Bronchial epithelial cell (primary cell): ENCODE data around the gene KLK13. TPM values are rescaled to one million over a fixed set of nuclear protein-coding genes. Genes with fewer than 3 reads are reported as not detected.

ENCODE experiments used
- DNase-seq: peaks from one replicate; pipeline ENCODE4 v3.0.0-alpha.2; 2010; ENCODE audit warnings: low read depth
- FAIRE-seq: peaks from 2 replicates; lab custom pipeline; 2011; peaks lifted over from hg19 to GRCh38; lab: Jason Lieb, UNC
- H3K27me3 ChIP-seq: 2 replicates; pipeline ENCODE4 v1.5.1; 2011; ENCODE audit warnings: low read length; ENCODE audit not compliant: control insufficient read depth, insufficient read depth
- H3K36me3 ChIP-seq: 2 replicates; pipeline ENCODE4 v1.5.1; 2011; ENCODE audit warnings: low read length; ENCODE audit not compliant: control insufficient read depth, insufficient read depth
- H3K4me3 ChIP-seq: 2 replicates; pipeline ENCODE4 v1.5.1; 2011; ENCODE audit warnings: mild to moderate bottlenecking, low read depth, low read length, control low read depth
- CTCF ChIP-seq: IDR thresholded peaks from 2 replicates; pipeline ENCODE4 v1.5.1; 2011; ENCODE audit warnings: mild to moderate bottlenecking, moderate library complexity, low read length, control low read depth, inconsistent platforms; ENCODE audit not compliant: insufficient read depth, severe bottlenecking
- total RNA-seq: library from RNA; depleted of rRNA; stranded (reverse); fragments of >200 nt; gene quantifications from 2 replicates; pipeline ENCODE4 v1.2.1, GENCODE V29; 2014

The KLK13 gene
- total RNA-seq, 1 donor from 2014 or later = 0.26 TPM

- FAIRE-seq = no peak
- DNase-seq = peak; percentile 43
- peaks cover 1% of the 10 kb centered on the region for H3K27me3 ChIP-seq
These were observed 47.9 kb downstream of the KLK13 start for GRCh38 chr19:51016798-51017683.

GRCh38 chr19:51015691-51016267 is 49.1 kb downstream of the KLK13 start:
- TF ChIP-seq CTCF = no peak
- H3K36me3 ChIP-seq = no peaks in the 10 kb centered on the region
- no peak for DNase-seq
- no peak for FAIRE-seq
- peaks cover 1% of the 10 kb centered on the region for H3K27me3 ChIP-seq
- H3K4me3 ChIP-seq = no peak overlapping the region

More at GRCh38 chr19:51016798-51017683, 47.9 kb downstream of the KLK13 start:
- peak; percentile 96 for TF ChIP-seq CTCF
- no peaks in the 10 kb centered on the region for H3K36me3 ChIP-seq
- peak overlapping the region; percentile 33 for H3K4me3 ChIP-seq

- H3K27me3 ChIP-seq = peaks cover 1% of the 10 kb centered on the region
- no peak for TF ChIP-seq CTCF
- no peak for FAIRE-seq
These were observed 50.6 kb downstream of the KLK13 start for GRCh38 chr19:51014242-51014641.

GRCh38 chr19:51012661-51013190 is 52.2 kb downstream of the KLK13 start:
- no peaks in the 10 kb centered on the region for H3K27me3 ChIP-seq
- no peak for TF ChIP-seq CTCF
- FAIRE-seq = no peak

More at GRCh38 chr19:51014242-51014641, 50.6 kb downstream of the KLK13 start:
- no peak for DNase-seq
- H3K4me3 ChIP-seq = no peak overlapping the region
- H3K36me3 ChIP-seq = no peaks in the 10 kb centered on the region

GRCh38 chr19:51010066-51010795 is 54.7 kb downstream of the KLK13 start:
- Histone ChIP-seq H3K27me3 (no peaks in the 10 kb centered on the region), H3K36me3 (no peaks in the 10 kb centered on the region), H3K4me3 (no peak overlapping the region)
- DNase-seq (peak; percentile 70), FAIRE-seq (peak; percentile 90)
- no peak for TF ChIP-seq CTCF

More at GRCh38 chr19:51012661-51013190, 52.2 kb downstream of the KLK13 start:
- peak; percentile 40 for DNase-seq
- Histone ChIP-seq H3K4me3 (no peak overlapping the region), H3K36me3 (no peaks in the 10 kb centered on the region)
